Endothelial cell of umbilical vein (primary cell): Measurements from ENCODE around the gene TMC3. TPM values are rescaled to one million over a fixed set of nuclear protein-coding genes. Genes with fewer than 3 reads are reported as not detected.
A peak's percentile ranks its signal among the peaks of the same experiment; 100 is the strongest.

Experiments
- BruUV-seq: library from RNA; stranded (reverse); fragments of 400-500 nt; replicated peaks from 2 replicates; lab custom pipeline; 2021; lab: Mats Ljungman, UMichigan
- CTCF ChIA-PET: fragments of 300-600, 350-600 bp; sonication (Branson Sonifier 250); formaldehyde crosslinking; loops from one replicate; lab custom pipeline; 2021; ENCODE audit warnings: antibody characterized with exemption, inconsistent platforms; lab: Charles Lee
- POLR2A ChIA-PET: fragments of 300-600, 350-600 bp; sonication (Branson Sonifier 250); formaldehyde crosslinking; loops from one replicate; lab custom pipeline; 2021; ENCODE audit warnings: antibody characterized with exemption, inconsistent platforms; lab: Charles Lee
- DNase-seq: peaks from one replicate; pipeline ENCODE4 v3.0.0-alpha.2; 2011; ENCODE audit warnings: low read depth, low spot score
- FAIRE-seq: peaks from 2 replicates; lab custom pipeline; 2011; peaks lifted over from hg19 to GRCh38; lab: Jason Lieb, UNC
- H2AFZ ChIP-seq: 2 replicates; pipeline ENCODE4 v1.6.0; 2012; ENCODE audit warnings: low read depth, low read length, control low read depth, inconsistent platforms
- H3K27ac ChIP-seq: 2 replicates; pipeline ENCODE4 v1.5.1; 2011; ENCODE audit warnings: low read depth, mild to moderate bottlenecking, control low read depth, low read length, moderate library complexity; ENCODE audit not compliant: insufficient read depth
- H3K27me3 ChIP-seq, 2 experiments: 2 replicates each; pipeline versions ENCODE4 v1.6.0 to v1.6.1; 2011; ENCODE audit warnings: low read length in 2 of 2, mixed read lengths in 1 of 2; ENCODE audit not compliant: control insufficient read depth in 2 of 2, insufficient read depth in 2 of 2
- H3K36me3 ChIP-seq, 2 experiments: 2 replicates in 1 of 2; 3 replicates in 1 of 2; pipeline ENCODE4 v1.5.1; 2011; ENCODE audit warnings: low read length in 2 of 2, mild to moderate bottlenecking in 1 of 2, moderate library complexity in 1 of 2; ENCODE audit not compliant: control insufficient read depth in 2 of 2, insufficient read depth in 2 of 2; ENCODE audit errors: extremely low read depth in 1 of 2
- H3K4me1 ChIP-seq: 3 replicates; pipeline ENCODE4 v1.5.1; 2011; ENCODE audit warnings: mild to moderate bottlenecking, low read length; ENCODE audit not compliant: control insufficient read depth, insufficient read depth; ENCODE audit errors: extremely low read depth
- H3K4me2 ChIP-seq: 2 replicates; pipeline ENCODE4 v1.6.1; 2011; ENCODE audit warnings: low read length, control low read depth, mixed read lengths; ENCODE audit not compliant: insufficient read depth
- H3K4me3 ChIP-seq, 3 experiments: fragments of 200-600 bp in 1 of 3; sonication (generic), shearing (Covaris generic) in 1 of 3; replicated peaks in 1 of 3; 2 replicates each; pipeline ENCODE4 v1.5.1; 2011 to 2016; ENCODE audit warnings: control low read depth in 3 of 3, low read length in 3 of 3, mild to moderate bottlenecking in 2 of 3, inconsistent platforms in 1 of 3, low read depth in 1 of 3, moderate library complexity in 1 of 3; ENCODE audit not compliant: insufficient read depth in 1 of 3
- H3K79me2 ChIP-seq: 2 replicates; pipeline ENCODE4 v1.6.0; 2012; ENCODE audit warnings: low read length, inconsistent platforms; ENCODE audit not compliant: control insufficient read depth, insufficient read depth
- H3K9ac ChIP-seq: replicated peaks from 2 replicates; pipeline ENCODE3; 2011; ENCODE audit warnings: low read length, control low read depth; ENCODE audit not compliant: insufficient read depth; ENCODE audit errors: extremely low read depth
- H3K9me1 ChIP-seq: replicated peaks from 3 replicates; pipeline ENCODE4 v1.6.0; 2011; ENCODE audit warnings: mild to moderate bottlenecking, low read length; ENCODE audit not compliant: control insufficient read depth, insufficient read depth; ENCODE audit errors: extremely low read depth
- H3K9me3 ChIP-seq: replicated peaks from 2 replicates; pipeline ENCODE4 v1.5.1; 2012; ENCODE audit warnings: low read length, inconsistent platforms; ENCODE audit not compliant: control insufficient read depth, insufficient read depth
- H4K20me1 ChIP-seq: replicated peaks from 2 replicates; pipeline ENCODE3; 2011; ENCODE audit warnings: mild to moderate bottlenecking, low read length; ENCODE audit not compliant: control insufficient read depth, insufficient read depth; ENCODE audit errors: extremely low read depth
- EZH2 ChIP-seq: IDR thresholded peaks from 2 replicates; pipeline ENCODE4 v1.6.1; 2012; ENCODE audit warnings: borderline replicate concordance, low read depth, mild to moderate bottlenecking, moderate library complexity, low read length, inconsistent platforms; ENCODE audit not compliant: severe bottlenecking
- FOS ChIP-seq: IDR thresholded peaks from 2 replicates; pipeline ENCODE4 v1.6.1; 2011; ENCODE audit warnings: mild to moderate bottlenecking, low read length, moderate library complexity, borderline replicate concordance; ENCODE audit not compliant: insufficient read depth
- JUN ChIP-seq: IDR thresholded peaks from 2 replicates; pipeline ENCODE4 v1.6.1; 2011; ENCODE audit warnings: borderline replicate concordance, low read depth; ENCODE audit not compliant: insufficient read length, insufficient read depth
- POLR2A ChIP-seq: IDR thresholded peaks from 2 replicates; pipeline ENCODE4 v1.6.1; 2012; ENCODE audit warnings: low read depth, mild to moderate bottlenecking, control low read depth, low read length
- POLR2AphosphoS5 ChIP-seq: IDR thresholded peaks from 2 replicates; pipeline ENCODE4 v1.6.1; 2012; ENCODE audit warnings: low read depth, mild to moderate bottlenecking, control low read depth, low read length, moderate library complexity; ENCODE audit not compliant: insufficient read depth
- dilution Hi-C: fragments of 300-500 bp; cut with MboI; formaldehyde crosslinking; loops from one replicate; pipeline ENCODE4 v1.15.0; 2019; ENCODE audit warnings: low sequenced_read_pairs; ENCODE audit not compliant: extremely low pct_ligation_motif_present
- intact Hi-C: fragments of 100-400 bp; cut with micrococcal nuclease; formaldehyde crosslinking; loops from one replicate; pipeline ENCODE4 v1.10.0; 2022
- polyA plus RNA-seq, 4 experiments: library from polyadenylated mRNA; depleted of rRNA in 3 of 4; stranded (reverse) in 3 of 4; unstranded in 1 of 4; fragments of >200 nt; gene quantifications; 2 replicates each; pipeline versions ENCODE4 v1.2.1 to v1.2.3, GENCODE V29; 2011 to 2012; ENCODE audit warnings: missing spikeins in 1 of 4
- total RNA-seq: library from RNA; stranded (reverse); gene quantifications from 2 replicates; pipeline ENCODE4 v1.2.3, GENCODE V29; 2021
- TF ChIP-seq, protein P1 (sequence below): IDR thresholded peaks from 2 replicates; pipeline ENCODE4 v1.6.1; 2011; ENCODE audit not compliant: insufficient read depth, insufficient read length
- TF ChIP-seq, protein P2 (sequence below), 2 donors: IDR thresholded peaks; 1 replicate in 1 of 2; 2 replicates in 1 of 2; pipeline ENCODE4 v1.5.1; 2011; ENCODE audit warnings: low read length in 2 of 2, mild to moderate bottlenecking in 2 of 2, moderate library complexity in 2 of 2, control low read depth in 1 of 2, inconsistent platforms in 1 of 2, low read depth in 1 of 2; ENCODE audit not compliant: insufficient read depth in 1 of 2; ENCODE audit errors: extremely low read depth in 1 of 2

TMC3 gene
- total and polyA plus RNA-seq, 2 donors (not counting 3 experiments of a cell fraction or from before 2014, with no cell fraction given) = not detected

DNA sequence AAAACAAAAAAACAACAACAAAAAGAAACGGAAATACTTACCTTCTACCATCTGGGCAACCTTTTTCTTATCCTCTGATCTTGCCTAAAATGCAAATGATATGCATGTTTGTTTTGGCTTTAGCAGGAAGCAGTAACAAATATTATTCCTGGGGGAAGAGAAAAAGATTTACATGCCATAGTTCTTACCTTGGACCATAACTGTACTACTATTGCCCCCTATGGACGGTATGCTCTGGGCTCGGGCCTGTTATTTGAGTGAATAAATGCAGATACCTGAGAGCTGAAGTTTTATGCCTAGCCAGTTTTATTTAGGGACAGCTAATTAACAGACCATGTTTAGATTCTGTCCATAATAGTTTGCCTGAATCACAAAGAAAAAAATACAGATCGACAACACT, 37.4 kb downstream of the TMC3 start:
- CTCF ChIA-PET = interaction anchor here (0.6 to 1.9 kb wide), 7 partner anchors 9 to 92 kb away, joined by 3 to 12 read pairs (median 5); partner anchors contain the start of gene STARD5

More for the DNA sequence above, 37.4 kb downstream of the TMC3 start:
- H3K27ac ChIP-seq = no peak overlapping the region
- no peak overlapping the region for H3K4me3 ChIP-seq
- FAIRE-seq = peak; percentile 12
- no peaks in the 10 kb centered on the region for H4K20me1 ChIP-seq
- no peaks in the 10 kb centered on the region for H3K9me1 ChIP-seq
- no peaks in the 10 kb centered on the region for H3K79me2 ChIP-seq
- POLR2A ChIA-PET = no interaction called here
- no peak overlapping the region for H3K4me2 ChIP-seq
- DNase-seq = peak; percentile 23
- no peak overlapping the region for H3K9ac ChIP-seq
- H2AFZ ChIP-seq = no peak overlapping the region
- TF ChIP-seq POLR2AphosphoS5 = no peak
- TF ChIP-seq, protein P1, sequence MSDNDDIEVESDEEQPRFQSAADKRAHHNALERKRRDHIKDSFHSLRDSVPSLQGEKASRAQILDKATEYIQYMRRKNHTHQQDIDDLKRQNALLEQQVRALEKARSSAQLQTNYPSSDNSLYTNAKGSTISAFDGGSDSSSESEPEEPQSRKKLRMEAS = no peak
- no peak for TF ChIP-seq POLR2A
- TF ChIP-seq, protein P2, sequence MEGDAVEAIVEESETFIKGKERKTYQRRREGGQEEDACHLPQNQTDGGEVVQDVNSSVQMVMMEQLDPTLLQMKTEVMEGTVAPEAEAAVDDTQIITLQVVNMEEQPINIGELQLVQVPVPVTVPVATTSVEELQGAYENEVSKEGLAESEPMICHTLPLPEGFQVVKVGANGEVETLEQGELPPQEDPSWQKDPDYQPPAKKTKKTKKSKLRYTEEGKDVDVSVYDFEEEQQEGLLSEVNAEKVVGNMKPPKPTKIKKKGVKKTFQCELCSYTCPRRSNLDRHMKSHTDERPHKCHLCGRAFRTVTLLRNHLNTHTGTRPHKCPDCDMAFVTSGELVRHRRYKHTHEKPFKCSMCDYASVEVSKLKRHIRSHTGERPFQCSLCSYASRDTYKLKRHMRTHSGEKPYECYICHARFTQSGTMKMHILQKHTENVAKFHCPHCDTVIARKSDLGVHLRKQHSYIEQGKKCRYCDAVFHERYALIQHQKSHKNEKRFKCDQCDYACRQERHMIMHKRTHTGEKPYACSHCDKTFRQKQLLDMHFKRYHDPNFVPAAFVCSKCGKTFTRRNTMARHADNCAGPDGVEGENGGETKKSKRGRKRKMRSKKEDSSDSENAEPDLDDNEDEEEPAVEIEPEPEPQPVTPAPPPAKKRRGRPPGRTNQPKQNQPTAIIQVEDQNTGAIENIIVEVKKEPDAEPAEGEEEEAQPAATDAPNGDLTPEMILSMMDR (IDR thresholded peaks at IDR 0.05; ENCODE audit: extremely low read depth in 1 of 2, insufficient read depth in 1 of 2, low read depth in 1 of 2, low read length in 2 of 2) = peak in 1 of 2 donors; percentile 6
- TF ChIP-seq FOS = no peak
- TF ChIP-seq EZH2 = no peak
- TF ChIP-seq JUN = no peak
- H3K9me3 ChIP-seq = no peaks in the 10 kb centered on the region
- no peaks in the 10 kb centered on the region for H3K36me3 ChIP-seq
- H3K4me1 ChIP-seq = peaks cover 4% of the 10 kb centered on the region
- BruUV-seq = no TSS peak
- peaks cover 3 to 8% of the 10 kb centered on the region in 2 experiments for H3K27me3 ChIP-seq
- dilution Hi-C loops (no loop called here), intact Hi-C loops (loop anchor here (1.0 kb wide), 1 partner anchor 61 kb away; no protein-coding TSS in a partner anchor)
